Progenitor cell of endocrine pancreas (in vitro differentiated cells): ENCODE data around the gene USP50. TPM values are rescaled to one million over a fixed set of nuclear protein-coding genes. Genes with fewer than 3 reads are reported as not detected.
"Not testable (repeated sequence)": the region's sequence is repeated elsewhere in the genome, so short reads cannot be mapped to it uniquely, and the experiment has no call there.

Experiments
- DNase-seq: peaks from one replicate; pipeline ENCODE4 v3.0.0; 2021; ENCODE audit warnings: low spot score; ENCODE audit not compliant: unreplicated experiment
- H3K27ac Mint-ChIP-seq: 2 replicates; pipeline ENCODE4 v1.8.0; 2021; ENCODE audit warnings: mild to moderate bottlenecking, moderate library complexity, mixed read lengths
- H3K27me3 Mint-ChIP-seq: 2 replicates; pipeline ENCODE4 v1.8.0; 2021; ENCODE audit warnings: mixed read lengths
- H3K36me3 Mint-ChIP-seq: 2 replicates; pipeline ENCODE4 v1.8.0; 2022; ENCODE audit warnings: mixed read lengths; ENCODE audit not compliant: insufficient read depth
- H3K4me1 Mint-ChIP-seq: 2 replicates; pipeline ENCODE4 v1.8.0; 2021; ENCODE audit warnings: low read depth, mixed read lengths
- H3K4me3 Mint-ChIP-seq: 2 replicates; pipeline ENCODE4 v1.8.0; 2021; ENCODE audit warnings: low read depth, mild to moderate bottlenecking, moderate library complexity, mixed read lengths
- H3K9me3 Mint-ChIP-seq: 2 replicates; pipeline ENCODE4 v1.8.0; 2021; ENCODE audit warnings: low read depth, mixed read lengths
- CTCF ChIP-seq: fragments of 200-600 bp; sonication (generic); IDR thresholded peaks from one replicate; pipeline ENCODE4 v1.5.0; 2021; ENCODE audit warnings: antibody characterized with exemption, mild to moderate bottlenecking; ENCODE audit not compliant: unreplicated experiment
- total RNA-seq: library from RNA; stranded (reverse); gene quantifications from 2 replicates; pipeline ENCODE4 v1.2.1, GENCODE V29; 2021

Gene USP50
- total RNA-seq, 1 donor from 2014 or later, result 0.48 TPM

DNA sequence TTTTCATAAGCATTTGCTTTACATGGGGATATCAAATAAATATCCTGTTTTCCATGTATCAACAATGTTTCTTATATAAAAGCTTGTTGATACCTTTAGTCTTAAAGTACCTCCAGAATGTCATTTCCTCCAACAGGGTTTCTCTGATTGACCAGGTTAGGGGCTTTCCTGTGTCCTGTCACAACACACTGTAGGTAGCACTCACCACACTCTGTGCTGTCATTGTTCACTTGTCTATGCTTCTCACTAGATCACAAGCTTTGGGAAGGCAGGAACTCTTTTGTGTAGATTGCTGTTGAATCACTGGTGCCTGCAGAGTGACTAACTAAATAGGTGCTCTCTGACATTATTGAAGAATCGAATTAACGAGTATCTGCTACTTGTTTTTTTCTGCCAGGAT, 49.8 kb downstream of the USP50 start:
- H3K4me3 Mint-ChIP-seq, result no peak overlapping the region
- no peak for DNase-seq
- no peaks in the 10 kb centered on the region for H3K27me3 Mint-ChIP-seq
- no peak for TF ChIP-seq CTCF
- H3K36me3 Mint-ChIP-seq, result peaks cover 15% of the 10 kb centered on the region
- H3K4me1 Mint-ChIP-seq, result no peaks in the 10 kb centered on the region
- H3K9me3 Mint-ChIP-seq, result no peaks in the 10 kb centered on the region
- no peak overlapping the region for H3K27ac Mint-ChIP-seq

GRCh38 chr15:50494547-50494946, 51.9 kb downstream of the USP50 start:
- H3K4me3 Mint-ChIP-seq, H3K27me3 Mint-ChIP-seq, H3K9me3 Mint-ChIP-seq, H3K27ac Mint-ChIP-seq, DNase-seq, H3K4me1 Mint-ChIP-seq: not testable (repeated sequence)
- peaks cover 18% of the 10 kb centered on the region for H3K36me3 Mint-ChIP-seq

DNA sequence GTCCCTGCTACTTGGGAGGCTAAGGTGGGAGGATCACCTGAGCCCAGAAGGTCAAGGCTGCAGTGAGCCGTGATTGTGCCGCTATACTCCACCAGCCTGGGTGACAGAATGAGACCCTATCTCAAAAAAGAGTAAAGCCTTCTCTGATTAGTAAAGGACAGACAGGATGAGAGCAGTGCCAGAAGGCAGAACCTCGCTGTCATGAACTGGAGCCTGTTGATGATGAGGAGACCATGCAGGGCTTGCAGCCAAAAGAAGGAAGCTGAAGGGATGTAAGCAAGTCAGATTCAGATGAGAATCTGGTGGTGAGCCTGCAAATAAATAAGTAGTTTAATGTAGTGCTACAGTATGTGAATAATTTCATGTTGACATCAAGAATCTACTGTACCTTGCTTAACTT, 52.8 kb downstream of the USP50 start:
- DNase-seq, result no peak
- no peaks in the 10 kb centered on the region for H3K9me3 Mint-ChIP-seq
- no peaks in the 10 kb centered on the region for H3K4me1 Mint-ChIP-seq
- H3K36me3 Mint-ChIP-seq, result peaks cover 19% of the 10 kb centered on the region
- TF ChIP-seq CTCF, result no peak
- H3K27ac Mint-ChIP-seq, result no peak overlapping the region
- no peak overlapping the region for H3K4me3 Mint-ChIP-seq
- no peaks in the 10 kb centered on the region for H3K27me3 Mint-ChIP-seq

DNA sequence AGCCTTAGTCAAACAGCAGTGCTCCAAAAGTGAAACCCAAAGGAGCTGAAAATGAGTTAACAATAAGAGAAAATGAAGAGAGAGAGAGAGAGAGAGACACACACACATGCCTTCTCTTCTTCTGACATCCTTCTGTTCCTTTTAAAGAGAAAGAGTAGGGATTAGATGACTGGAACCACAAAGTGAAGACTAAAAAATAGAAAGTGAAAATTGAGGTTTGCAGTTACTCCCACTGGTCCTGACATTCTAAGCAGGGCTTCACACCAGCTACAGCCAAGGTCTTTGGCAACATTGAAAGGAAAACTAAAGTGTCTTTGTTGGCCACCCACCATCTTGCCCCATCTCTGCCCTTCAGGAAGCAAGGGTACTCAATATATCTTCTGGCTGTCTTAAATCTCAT, 59.2 kb downstream of the USP50 start:
- H3K4me1 Mint-ChIP-seq, result no peaks in the 10 kb centered on the region
- no peaks in the 10 kb centered on the region for H3K27me3 Mint-ChIP-seq
- H3K27ac Mint-ChIP-seq, result no peak overlapping the region
- no peak for TF ChIP-seq CTCF
- H3K9me3 Mint-ChIP-seq, result peaks cover 3% of the 10 kb centered on the region
- no peak overlapping the region for H3K4me3 Mint-ChIP-seq
- peaks cover 27% of the 10 kb centered on the region for H3K36me3 Mint-ChIP-seq
- DNase-seq, result no peak

DNA sequence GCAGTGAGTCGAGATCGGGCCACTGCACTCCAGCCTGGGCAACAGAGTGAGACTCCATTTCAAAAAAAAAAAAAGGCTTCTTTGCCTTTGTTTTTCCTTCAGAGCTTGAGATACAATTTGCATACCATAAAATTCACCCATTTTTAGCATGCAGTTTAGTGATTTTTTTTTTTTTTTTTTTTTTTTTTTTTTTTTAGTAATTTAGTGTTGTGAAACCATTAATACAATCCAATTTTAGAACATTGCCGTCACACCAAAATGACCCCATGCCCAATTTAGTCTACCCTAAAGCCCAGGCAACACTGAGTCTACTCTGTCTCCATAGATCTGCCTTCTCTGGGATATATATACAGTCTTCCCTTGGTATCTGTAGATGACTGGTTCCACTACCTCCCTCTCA, 61.1 kb downstream of the USP50 start:
- no peak for TF ChIP-seq CTCF
- Mint-ChIP-seq H3K9me3 (peaks cover 3% of the 10 kb centered on the region), H3K4me3 (no peak overlapping the region), H3K36me3 (peaks cover 28% of the 10 kb centered on the region), H3K27ac (no peak overlapping the region), H3K4me1 (no peaks in the 10 kb centered on the region), H3K27me3 (no peaks in the 10 kb centered on the region)
- no peak for DNase-seq

DNA sequence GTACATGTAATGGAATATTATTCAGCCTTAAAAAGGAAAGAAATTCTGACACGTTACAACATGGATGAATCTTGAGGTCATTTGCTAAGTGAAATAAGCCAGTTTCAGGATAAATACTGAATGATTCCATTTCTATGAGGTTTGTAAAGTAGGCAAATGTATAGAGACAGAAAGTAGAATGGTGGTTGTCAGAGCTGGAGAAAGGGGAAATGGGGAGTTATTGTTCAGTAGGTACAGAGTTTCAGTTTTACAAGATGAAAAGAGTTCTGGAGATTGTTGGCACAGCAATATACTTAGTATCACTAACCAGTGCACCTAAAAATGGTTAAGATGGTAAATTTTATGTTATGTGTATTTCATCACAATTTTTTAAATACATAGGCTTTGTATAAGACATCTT, 61.7 kb downstream of the USP50 start:
- H3K4me1 Mint-ChIP-seq, result no peaks in the 10 kb centered on the region
- no peak overlapping the region for H3K4me3 Mint-ChIP-seq
- peaks cover 3% of the 10 kb centered on the region for H3K9me3 Mint-ChIP-seq
- peaks cover 25% of the 10 kb centered on the region for H3K36me3 Mint-ChIP-seq
- H3K27me3 Mint-ChIP-seq, result no peaks in the 10 kb centered on the region
- DNase-seq, result no peak
- no peak overlapping the region for H3K27ac Mint-ChIP-seq
- no peak for TF ChIP-seq CTCF
